Bone marrow (tissue), 2 donors: ENCODE data around the gene SLC10A7.

Source experiments
- DNase-seq, 2 donors: peaks; one replicate each; lab custom pipeline; 2025; lab: John Stamatoyannopoulos, UW

SLC10A7 gene

DNA sequence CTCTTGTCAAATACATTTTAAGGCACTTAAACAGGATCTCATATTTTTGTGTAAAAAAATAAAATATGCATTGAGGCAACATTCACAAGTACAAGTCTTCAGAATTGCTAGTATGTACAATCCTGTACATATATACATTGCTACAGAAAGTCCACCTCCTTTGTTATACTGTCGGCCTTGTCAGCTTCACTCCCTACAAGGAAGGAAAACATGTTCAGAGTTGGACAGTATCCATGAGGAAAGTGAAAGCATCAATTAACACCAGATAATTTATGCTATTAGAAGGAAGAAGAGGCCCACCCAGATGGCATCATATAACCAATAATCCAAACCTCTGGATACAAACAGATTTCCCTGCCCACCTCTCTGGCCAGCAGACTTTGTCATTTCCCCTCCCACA, 265.4 kb downstream of the SLC10A7 start:
- DNase-seq: no peak

DNA sequence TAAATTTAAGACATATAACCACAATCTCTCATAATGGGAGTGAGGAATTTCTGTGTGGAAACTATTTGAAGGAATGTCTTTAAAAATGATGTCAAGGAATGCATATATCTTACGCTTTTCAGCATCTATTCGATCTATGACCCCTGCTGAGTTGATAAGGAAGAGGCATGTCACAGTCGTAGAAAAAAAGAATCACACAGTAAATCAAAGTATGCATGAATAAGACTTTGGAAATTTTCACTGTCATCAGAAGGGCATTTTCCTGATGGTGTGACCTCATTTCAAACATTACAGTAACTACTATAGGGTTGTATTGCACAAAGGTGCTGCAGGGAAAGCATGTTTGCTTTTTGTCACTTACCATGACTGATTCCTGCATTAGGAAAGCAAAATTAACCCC, 265.9 kb downstream of the SLC10A7 start:
- DNase-seq: no peak

DNA sequence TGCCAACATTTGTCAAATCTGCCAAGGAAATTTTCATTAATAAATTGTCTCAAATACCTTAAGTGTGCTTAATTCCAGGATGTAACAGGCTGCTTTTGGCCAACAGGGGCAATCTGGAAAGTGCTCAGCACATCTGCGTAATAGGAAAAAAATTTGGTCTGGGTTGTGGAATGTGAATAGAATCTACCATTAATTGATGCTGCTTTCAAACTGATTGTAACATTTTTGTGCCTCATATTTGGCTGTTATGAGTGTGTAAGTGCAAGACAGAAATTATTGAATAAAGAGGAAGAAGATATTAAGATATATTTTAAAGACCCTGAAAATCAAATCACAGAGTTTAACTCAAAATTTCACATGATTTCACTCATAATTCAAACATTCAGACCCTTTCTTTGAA, 266.3 kb downstream of the SLC10A7 start:
- DNase-seq: no peak

DNA sequence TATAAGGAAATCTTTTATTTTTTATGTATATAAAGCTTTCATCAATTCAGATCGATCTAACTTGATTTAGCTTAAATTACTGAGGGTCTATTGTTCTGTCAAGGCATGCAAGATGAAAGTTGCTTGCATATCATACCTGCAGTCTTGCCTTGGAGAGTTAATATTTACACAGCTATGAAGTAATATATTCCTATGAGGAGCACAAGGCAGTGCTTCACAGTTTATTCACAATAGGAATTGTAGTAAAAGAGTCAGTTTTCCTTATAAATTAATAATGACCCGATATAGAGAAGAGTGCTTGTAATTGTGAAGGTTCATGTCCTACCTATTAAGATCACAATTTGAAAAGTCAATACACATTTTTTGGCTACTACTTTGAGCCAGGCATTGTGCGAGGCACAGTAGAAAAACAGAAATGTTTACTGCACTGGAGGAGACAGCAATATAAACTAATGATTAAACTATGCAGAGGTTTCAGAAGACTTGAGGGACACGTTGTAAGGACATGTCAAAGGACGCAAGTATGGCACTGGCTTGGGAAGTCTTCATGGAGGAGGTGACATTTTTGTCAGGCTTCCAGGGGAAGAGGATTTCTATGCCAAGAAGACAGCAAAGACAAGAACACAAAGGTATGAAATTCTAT, 268.6 kb downstream of the SLC10A7 start:
- no peak for DNase-seq

DNA sequence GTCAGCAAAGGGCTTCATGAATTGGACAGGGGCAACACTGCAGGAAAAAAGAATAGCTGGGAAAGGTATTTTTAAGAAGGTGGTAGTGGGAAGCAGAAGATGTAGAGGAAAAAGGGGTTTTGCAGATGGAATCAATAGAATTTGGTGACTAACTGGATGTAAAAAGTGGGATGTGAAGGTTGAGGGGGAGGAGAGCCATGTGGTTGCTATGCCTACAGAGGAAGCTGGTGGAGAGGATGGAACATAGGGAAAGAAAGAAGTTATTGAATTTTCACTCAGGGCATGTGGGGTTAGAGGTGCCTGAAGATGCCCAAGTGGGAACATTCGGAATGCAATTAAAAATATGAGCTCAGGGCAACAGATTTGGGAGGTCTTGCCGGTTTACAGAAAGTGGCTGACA, 274.4 kb downstream of the SLC10A7 start:
- no peak for DNase-seq

DNA sequence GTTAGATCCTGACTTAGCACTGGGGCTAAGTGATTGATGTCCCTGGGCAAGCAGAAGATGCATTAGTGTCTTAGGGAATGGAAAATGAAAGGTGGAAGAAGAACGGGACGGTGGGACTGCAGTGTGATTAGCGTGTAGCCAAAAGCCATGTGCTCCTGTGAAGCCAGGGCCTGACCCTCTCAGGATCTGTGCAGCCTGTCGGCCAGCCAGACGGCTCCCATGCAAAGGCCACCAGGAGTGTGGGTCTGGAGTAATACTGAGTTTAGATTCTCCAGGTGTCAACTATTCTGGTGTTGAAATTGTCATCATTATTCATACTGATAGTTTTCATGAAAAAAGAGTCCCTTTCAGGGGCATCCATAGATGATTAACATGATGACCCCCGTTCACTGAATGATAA, 275.4 kb downstream of the SLC10A7 start:
- DNase-seq: no peak

DNA sequence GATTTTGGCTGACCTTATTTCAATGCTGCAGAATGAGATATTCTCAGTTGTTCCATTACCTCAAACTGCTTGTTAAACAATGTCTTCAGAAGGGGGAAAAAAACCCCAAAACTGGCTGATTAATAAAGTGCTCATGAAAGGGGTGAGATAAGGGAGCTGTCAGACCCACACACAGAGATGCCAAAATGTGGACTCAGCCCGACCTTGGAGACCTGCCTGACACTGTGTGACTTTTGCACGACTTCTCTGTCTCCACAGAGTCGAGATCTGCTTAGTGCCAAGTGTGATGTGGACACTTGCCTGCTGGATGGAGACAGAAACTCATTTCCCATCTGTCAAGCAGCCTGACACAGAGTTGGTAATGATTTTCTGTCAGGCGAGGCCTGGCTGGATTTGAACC, 275.9 kb downstream of the SLC10A7 start:
- DNase-seq: no peak

DNA sequence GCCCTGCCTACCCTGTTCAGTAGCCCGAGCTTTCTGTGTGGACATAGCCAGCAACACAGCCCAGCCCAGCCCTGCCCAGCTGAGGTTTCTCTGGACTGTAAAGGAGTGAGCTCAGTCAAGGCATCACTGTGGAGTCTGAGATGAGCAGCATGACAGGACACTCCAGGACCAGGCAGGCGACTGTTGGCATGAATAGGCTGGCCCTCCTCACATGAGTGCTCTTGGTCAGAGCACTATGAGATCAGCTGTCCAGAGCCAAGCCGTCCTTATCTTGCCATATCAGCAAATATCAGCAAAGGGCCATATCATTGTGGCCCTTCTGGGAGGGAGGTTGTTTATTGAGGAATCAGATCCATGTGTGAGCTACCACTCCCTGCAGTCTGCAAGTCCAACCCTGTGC, 276.5 kb downstream of the SLC10A7 start:
- no peak for DNase-seq

DNA sequence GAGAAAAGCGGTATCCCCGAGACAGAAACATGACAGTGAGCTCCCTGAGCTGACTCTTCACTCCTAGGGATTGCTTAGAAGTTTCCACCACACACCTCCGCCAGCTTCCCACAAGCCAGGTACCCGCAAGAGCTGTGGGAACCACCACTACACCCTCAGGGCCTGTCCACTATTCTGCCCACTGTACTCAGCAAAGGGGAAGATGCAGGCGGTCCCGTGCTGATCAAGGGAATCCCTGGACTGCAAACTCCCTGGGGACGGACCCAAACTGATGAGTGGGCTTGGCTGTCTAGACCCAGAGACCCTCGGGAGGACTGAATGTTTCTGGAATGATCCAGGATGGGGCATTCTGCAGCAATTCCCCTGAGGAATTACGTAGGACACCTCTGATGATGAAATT, 277.2 kb downstream of the SLC10A7 start:
- DNase-seq: no peak

DNA sequence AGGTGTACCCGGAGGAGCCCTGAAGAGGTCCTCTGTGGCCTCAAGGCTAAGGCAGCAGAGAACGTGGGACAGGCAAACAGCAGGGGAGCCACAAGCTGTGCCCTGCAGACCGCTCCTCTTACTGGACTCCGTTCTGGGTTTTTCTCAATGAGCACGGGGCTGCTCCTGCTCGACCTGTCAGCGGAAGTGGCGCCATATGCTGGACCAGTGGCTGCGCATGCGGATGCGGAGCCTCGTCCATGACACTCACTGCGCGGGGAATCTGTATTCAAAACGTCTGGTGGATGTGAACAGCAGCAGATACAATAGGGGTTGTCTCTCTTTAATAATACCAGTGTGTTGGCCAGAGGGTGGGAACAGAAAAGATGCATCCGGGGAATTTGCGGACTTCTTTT, 277.9 kb downstream of the SLC10A7 start:
- no peak for DNase-seq

DNA sequence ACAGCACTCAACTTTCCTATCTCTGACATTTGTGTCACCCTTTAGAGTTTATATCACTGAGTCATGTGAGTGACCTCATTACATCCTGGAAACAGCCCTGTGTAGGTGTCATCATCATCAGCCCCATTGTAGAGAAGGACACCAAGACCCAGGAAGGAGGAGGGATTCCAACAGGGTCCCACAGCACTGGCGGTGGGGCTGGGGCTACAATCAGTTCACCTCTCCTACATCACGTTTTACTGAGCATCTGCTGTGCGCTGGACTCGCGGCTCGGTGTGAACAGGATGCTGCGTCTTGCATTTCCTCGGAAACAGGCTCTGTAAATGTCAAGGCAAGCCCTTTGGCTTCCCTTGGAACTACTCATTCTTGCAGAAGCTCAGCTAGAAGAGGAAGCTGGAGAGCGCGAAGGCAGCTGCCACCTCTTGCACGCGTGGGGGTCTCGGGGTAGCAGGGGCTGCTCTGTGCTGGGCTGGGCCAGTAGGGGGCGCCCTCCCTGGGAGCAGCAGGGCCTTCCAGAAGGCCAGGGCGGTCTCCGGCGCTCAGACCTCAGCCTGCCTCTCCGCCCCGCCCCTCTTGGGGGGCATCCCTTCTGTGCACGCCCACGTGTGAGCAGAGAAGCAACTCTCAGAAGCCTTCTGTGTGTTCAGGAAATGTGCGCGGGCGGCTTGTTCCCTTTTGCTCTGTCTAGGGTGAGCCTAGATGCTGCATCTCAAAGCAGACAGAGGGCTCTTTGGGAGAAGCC, 278.4 kb downstream of the SLC10A7 start:
- no peak for DNase-seq

DNA sequence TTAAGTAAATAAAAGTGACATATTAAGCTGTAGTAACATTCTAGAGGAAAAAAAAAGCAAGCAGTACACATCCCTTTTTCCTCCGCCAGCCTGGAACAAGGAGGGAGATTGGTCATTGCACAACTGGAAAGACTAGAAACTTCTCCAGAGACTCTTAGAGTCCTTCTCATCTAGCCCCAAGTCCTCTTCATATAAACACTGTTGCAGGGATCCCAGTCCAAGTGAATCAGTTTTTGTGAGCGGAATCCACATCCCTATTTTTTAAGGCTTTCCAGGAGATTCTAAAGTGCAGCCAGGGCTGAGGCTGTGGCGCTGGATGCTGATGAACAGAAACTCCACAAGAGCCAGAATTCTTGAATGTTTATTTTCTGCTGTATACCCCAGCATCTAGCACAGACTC, 283.6 kb downstream of the SLC10A7 start:
- no peak for DNase-seq

DNA sequence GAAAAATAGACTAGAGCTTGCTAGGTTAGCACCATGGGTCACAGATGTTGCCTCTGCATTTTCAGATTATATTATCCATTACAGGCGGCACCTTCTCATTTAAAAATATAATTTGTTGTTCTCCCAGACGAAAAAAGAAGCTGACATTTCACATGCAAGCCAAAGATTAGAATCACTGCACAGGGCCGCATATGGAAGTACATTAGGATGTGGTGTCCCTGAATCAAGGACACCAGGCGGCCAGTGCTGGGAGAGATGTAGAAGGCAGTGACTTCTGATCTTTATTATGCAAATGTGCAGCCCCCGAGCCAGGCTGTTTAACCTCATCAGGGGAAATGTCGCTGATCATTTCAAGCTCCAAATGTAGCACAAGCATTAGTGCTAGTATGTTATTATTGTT, 284.6 kb downstream of the SLC10A7 start:
- no peak for DNase-seq

DNA sequence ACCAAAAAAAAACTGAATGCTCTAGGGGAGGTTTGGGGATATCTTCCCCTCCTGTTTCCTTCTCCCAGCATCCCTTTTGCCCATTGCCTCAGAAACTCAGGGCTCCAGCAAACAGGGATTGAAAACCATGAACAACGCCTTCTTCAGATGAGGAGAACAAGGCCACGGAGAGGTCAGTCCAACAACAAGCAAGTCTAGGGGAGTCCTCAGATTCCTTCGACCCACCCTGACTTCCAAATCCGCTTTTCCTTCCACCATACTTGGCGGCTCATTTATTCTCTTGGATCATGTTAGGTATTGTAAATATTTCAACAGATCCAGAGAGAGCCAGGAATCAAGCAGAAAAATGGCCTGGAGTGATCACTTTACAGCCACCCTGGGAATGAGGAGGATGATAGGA, 285.5 kb downstream of the SLC10A7 start:
- no peak for DNase-seq

DNA sequence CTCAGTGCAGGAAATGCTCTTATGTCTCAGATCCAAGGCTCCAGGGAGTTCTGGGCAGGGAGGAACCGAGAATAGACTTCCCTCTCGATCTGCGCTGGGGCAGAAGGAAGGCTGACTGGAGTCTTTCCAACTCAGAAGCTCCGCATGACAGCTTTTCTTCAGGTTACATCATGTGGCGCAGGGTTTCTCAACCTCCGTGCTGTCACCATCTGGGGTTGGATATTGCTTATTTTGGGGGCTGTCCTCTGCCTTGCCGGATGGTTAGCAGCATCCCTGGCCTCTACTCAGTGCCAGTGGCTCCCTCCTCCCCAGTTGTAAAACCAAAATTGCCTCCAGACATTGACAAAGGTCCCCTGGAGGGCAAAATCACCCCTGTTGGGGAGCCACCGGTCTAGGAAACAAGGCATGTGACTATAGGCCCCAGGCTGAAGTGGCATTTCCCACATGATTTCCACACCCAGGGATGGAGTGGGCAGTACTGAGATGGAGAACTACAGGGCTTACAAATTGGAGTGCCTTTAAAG, 286.0 kb downstream of the SLC10A7 start:
- no peak for DNase-seq

DNA sequence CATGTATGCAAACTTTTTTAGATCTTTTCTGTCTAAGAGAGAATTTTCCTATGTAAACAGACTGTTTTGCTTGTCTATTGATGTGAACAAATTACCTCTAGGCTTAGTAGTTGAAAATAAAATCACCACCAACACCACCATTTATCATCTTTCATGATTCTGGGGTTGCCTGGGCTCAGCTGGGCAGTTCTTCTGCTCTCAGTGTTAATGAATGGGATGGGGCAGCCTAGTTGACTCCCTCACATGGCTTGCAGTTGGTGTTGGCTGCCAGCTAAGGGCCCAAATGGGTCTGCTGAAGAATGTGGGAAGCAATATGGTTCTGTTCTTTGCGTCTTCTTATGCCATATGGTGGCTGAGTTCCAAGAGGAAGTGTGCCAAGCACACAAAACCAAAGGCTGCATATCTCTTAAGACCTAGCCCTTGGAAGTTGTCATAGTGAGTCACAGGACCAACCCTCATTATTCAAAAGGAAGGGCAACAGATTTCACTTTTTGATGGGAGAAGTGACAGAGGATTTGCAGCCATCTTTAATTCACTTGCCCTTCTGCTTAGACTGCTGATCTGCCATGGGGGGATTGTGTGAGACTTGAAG, 289.5 kb downstream of the SLC10A7 start:
- DNase-seq: no peak

DNA sequence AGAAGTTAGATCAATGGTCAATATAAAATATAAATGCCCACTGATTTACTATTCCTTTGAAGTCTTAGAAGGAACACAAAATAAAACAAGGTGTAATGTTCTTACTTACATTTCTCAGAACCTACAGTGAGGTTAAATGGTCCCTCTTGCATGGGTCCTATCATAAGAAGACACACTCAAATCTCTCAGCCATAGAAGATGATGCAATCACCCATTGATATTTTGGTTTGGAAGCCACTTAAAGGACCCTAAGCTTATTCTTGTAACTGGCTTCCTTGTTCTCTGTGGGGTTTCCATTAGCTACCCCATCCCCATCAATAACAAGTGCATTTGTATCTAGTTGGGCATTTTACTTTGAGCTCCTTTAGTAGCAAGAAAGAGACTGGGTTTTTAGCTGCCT, 292.3 kb downstream of the SLC10A7 start:
- DNase-seq: no peak

DNA sequence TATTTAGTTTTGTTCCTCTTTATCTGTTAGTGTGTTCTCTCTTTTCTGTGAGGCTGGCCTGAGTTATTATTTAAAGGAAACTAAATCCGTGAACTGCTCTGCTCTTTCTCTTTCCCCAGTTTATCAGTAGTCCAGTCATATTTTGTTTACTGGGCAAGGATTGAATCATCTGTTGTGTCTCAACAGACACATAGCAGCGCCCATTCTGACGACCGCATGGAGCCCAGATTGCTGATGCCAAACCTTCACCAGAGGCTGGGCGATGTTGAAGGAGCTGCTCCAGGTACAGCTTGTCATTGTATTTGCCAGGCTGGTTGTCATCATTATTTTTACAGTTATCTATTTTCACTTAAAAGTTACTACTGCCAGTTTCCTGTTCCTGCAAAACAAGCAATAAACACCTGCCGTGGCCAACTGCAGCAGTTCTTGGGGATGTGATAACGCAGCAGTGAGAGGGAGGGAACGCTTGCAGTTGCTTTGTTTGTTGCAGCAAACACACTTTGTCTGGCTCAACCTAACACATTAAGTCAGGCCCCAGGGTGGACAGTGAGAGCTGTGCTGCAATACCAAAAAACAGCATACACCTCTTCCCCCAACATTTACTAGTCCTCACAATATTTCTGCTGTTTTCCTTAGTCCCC, 297.3 kb downstream of the SLC10A7 start:
- no peak for DNase-seq

DNA sequence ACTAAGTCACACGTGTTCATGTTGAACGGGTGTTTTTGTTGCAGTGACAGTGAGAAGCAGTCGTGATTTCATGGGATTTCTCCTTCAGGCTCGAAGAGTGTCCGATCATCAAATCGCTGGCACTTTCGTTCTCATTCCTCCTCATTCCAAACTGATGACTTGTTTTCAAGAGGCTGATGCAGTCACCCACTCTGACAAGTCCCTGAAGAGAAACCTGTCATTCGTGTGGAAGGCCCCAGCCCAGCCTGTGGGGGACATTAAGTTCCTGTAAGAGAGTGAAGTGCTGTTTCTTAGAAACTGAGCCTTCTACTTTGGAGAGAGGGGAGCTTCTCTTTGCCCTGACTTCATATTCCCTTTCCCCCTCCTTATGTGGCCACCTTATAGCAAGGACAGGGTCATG, 299.4 kb downstream of the SLC10A7 start:
- DNase-seq: no peak

DNA sequence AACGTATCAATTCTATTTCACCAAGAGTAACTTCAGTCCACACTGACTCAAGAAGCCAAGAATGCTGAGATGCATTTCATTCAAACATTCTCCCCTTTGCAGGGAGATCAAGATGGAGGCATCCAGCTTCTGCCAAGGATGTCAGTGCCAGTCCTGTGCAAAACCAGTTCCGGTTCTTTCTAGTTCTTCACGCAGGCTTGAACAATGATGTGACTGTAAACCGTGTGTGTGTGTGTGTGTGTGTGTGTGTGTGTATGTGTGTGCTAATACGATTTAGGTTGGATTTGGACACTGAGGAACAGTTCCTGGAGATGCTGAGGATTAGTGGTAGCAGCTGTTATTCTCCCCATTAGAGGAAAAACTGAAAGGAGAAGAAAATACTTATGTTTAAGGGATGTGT, 307.5 kb downstream of the SLC10A7 start, which contains the start of gene REELD1:
REELD1 (plus strand) TSS at position 301 of the 400 bp plus-strand sequence. CDS start 2,415 bp downstream, outside the sequence.
- DNase-seq: no peak

DNA sequence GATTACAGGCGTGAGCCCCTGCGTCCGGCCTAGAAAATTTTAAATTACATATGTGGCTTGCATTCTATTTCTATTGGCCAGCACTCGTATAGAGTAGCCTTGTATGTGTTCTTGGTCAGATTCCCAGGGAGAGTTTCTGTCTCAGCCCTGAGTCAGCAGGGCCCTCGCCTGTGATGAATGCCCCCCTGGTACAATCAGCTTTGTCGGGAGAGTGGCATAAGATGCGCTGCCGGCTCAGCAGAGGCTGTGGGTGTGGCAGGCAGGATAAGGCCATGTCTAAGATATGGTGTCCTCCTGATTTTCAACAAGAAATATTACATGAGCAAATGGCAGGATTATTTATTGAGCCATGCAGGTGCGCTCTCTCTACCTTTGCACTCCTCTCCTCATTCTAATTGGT, 309.0 kb downstream of the SLC10A7 start:
- DNase-seq: no peak

DNA sequence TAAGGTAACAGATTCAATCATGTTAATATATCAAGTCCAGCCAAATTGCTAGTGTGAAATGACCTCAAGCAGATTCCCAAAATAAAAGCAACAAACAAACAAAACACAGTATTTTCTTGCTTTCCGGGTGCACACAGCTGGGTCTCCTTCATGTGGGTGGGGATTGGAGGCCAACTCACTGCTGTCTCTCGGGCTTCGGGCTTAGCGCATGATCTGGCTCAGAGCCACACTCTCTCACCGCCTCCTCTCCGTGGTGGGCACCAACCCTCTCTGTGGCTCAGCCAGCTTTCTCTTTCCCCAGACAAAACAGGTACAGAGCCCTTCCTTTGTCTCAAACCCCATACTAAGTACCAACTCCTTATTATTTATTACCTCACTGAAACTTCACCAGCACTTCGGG, 310.3 kb downstream of the SLC10A7 start:
- DNase-seq: no peak

DNA sequence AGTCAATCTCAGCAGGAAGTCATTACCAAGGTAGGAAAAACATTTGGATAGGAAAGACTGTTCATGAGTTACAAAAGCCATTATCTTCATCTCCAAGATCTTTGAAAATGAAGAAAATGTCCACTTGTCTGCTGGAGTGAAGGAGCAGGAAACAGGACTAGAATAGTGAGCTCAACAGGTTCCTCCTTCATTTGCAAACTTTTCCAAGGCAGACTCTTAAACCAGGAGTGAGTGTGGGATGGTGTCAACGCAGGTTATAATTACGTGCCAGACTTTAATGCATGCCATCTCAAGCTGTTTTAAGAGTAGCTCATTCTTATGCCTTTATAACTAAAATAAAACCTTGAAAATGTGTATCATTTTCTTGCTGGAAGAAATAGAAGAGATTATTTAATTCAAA, 310.9 kb downstream of the SLC10A7 start:
- DNase-seq: no peak
